Choroid plexus epithelial cell (primary cell): ENCODE data around the gene MAX.

Experiments used
- DNase-seq: peaks from one replicate; pipeline ENCODE4 v3.0.0-alpha.2; 2010; ENCODE audit warnings: low read depth
- H3K4me3 ChIP-seq: 2 replicates; pipeline ENCODE4 v1.5.1; 2011; ENCODE audit warnings: low read depth, mild to moderate bottlenecking, control low read depth, low read length, moderate library complexity
- CTCF ChIP-seq: conservative IDR thresholded peaks from 2 replicates; pipeline ENCODE4 v1.5.1; 2011; ENCODE audit warnings: low read depth, mild to moderate bottlenecking, control low read depth, inconsistent platforms, low read length, moderate library complexity

Gene MAX

GRCh38 chr14:65082930-65083329, 19.4 kb downstream of the MAX start:
- no peak for DNase-seq
- no peak for TF ChIP-seq CTCF
- H3K4me3 ChIP-seq = no peak overlapping the region

GRCh38 chr14:65080960-65081747, 21.2 kb downstream of the MAX start:
- DNase-seq = peak; percentile 24
- no peak for TF ChIP-seq CTCF
- no peak overlapping the region for H3K4me3 ChIP-seq

- no peak overlapping the region for H3K4me3 ChIP-seq
- no peak for DNase-seq
- TF ChIP-seq CTCF = no peak
Measured at GRCh38 chr14:65079768-65080167, 22.5 kb downstream of the MAX start.

- TF ChIP-seq CTCF = no peak
- no peak overlapping the region for H3K4me3 ChIP-seq
- no peak for DNase-seq
Measured at GRCh38 chr14:65079201-65079600, 23.1 kb downstream of the MAX start.

GRCh38 chr14:65077318-65077717, 25.0 kb downstream of the MAX start:
- no peak for TF ChIP-seq CTCF
- no peak for DNase-seq
- no peak overlapping the region for H3K4me3 ChIP-seq

- DNase-seq = no peak
- no peak for TF ChIP-seq CTCF
- no peak overlapping the region for H3K4me3 ChIP-seq
Measured at GRCh38 chr14:65075628-65076325, 26.5 kb downstream of the MAX start.
